GM18873 (cell line): Measurements from ENCODE around the gene WDR81.
"Not testable (repeated sequence)": the region's sequence is repeated elsewhere in the genome, so short reads cannot be mapped to it uniquely, and the experiment has no call there.

Experiments used
- ATAC-seq: cut with Tn5 transposase; IDR thresholded peaks from one replicate; pipeline ENCODE4 v1.9.1; 2021; ENCODE audit warnings: mild to moderate bottlenecking, moderate library complexity, moderate number of reproducible peaks; ENCODE audit not compliant: unreplicated experiment, low FRiP score

Gene WDR81

GRCh38 chr17:1729966-1730325 lies 5.4 kb downstream of the WDR81 start:
- no peak for ATAC-seq

GRCh38 chr17:1730326-1731193 lies 6.1 kb downstream of the WDR81 start:
- ATAC-seq, result no peak

- no peak for ATAC-seq
Observed at GRCh38 chr17:1731194-1731506, 6.6 kb downstream of the WDR81 start.

DNA sequence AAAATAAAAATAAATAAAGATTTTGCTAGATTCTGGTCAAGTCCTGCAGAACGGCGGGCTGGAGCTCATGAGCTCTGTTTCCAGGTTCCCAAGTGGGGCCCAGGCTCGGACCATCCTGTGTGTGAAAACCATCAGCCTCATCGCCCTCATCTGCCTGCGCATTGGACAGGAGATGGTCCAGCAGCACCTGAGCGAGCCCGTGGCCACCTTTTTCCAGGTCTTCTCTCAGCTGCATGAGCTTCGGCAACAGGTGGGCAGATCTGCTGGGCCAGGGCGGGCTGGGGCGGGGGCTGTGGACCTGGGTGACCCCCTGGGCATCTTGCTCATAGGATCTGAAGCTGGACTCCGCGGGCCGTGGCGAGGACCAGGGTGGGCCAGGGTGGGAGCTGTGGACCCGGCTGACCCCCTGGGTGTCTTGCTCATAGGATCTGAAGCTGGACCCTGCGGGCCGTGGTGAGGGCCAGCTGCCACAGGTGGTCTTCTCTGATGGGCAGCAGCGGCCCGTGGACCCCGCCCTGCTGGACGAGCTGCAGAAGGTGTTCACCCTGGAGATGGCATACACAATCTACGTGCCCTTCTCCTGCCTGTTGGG lies 7.8 kb downstream of the WDR81 start:
- no peak for ATAC-seq

DNA sequence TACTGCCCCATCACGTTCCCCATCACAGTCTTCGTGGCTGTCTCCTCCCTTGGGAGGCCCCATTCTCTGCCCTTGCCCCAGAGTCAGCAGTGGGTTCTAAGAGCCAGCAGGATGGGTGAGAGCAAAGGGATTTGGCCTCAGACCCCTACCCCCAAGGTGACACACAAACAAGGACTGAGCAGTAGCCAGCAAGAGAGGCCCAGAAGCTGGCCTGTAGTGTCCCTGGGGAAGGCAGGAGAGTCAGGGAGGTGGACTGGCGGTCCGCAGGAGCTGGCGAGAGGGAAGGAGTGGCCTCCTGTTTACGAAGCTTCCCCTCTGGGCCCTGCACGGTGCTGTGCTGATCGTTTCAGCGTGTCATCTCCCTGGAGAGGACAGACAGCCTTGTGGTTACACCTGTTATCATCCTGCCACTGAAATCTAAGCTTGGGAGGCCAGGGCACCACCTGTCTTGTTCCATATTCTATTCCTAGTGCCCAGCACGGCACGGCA lies 8.4 kb downstream of the WDR81 start:
- no peak for ATAC-seq

DNA sequence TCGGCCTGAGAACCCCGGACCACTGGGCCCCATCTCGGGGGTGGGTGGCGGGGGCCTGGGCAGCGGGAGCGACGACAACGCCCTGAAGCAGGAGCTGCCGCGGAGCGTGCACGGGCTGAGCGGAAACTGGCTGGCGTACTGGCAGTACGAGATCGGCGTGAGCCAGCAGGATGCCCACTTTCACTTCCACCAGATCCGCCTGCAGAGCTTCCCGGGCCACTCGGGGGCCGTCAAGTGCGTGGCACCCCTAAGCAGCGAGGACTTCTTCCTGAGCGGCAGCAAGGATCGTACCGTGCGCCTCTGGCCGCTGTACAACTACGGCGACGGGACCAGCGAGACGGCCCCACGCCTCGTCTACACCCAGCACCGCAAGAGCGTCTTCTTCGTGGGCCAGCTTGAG lies 9.3 kb downstream of the WDR81 start:
- no peak for ATAC-seq

- ATAC-seq, result no peak
Observed at GRCh38 chr17:1735418-1735817, 10.9 kb downstream of the WDR81 start.

GRCh38 chr17:1735834-1736347 lies 11.4 kb downstream of the WDR81 start:
- no peak for ATAC-seq

- no peak for ATAC-seq
Observed at GRCh38 chr17:1736348-1737281, 12.1 kb downstream of the WDR81 start.

- ATAC-seq, result no peak
Observed at GRCh38 chr17:1737531-1738291, 13.2 kb downstream of the WDR81 start.

DNA sequence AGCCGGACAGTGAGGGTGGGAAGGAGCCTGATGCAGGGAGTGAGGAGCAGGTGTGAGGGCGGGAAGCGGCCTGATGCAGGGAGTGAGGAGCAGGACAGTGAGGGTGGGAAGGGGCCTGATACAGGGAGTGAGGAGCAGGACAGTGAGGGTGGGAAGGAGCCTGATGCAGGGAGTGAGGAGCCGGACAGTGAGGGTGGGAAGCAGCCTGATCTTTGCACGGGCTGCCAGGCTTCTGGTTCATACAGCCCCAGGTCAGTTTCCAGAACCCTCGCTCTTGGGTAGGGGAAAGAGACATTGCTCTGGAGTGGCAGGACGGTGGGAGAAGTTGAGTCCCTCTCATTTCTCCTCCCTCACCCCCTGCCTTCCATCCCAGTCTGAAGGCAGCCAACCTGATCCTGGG lies 17.4 kb downstream of the WDR81 start:
- ATAC-seq, result not testable (repeated sequence)

DNA sequence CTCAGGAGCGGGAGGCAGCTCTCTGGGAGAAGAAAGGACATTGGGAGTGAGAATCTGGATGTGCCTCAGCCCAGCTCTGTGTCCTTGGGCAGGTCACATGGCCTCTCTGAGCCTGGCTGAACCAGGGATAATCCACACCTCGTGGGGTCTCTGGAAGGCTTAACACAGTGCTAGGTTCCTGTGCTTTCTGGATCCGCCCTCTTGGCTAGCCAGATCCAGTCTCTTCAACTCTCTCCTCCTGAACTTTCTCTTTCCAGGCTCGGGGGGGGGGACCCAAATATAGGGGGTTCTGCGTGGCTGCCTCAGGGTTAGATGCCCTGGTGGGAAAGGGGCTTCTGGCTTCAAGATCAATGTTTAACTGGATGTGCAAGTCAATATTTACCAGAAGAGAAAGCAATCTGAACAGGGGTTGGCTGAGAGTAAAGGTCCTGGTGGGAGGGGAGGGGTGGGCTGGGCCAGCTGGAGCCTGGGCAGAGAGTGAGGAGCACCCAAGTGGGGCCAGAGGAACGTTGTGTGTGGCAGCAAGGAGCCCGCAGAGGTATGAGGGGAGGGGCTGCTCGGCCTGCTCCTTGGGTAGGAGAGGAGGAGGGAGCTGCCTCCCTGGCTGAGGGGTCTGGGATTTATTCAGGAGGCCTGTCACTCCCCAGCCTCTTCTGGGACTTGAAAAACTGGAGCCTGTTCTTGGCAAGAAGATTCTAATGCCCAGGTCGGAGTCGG lies 18.0 kb downstream of the WDR81 start, which contains the start of gene SERPINF2:
Gene SERPINF2, plus strand, starts transcription at position 501 of the 717 bp plus-strand sequence. CDS start 2,125 bp downstream, outside the sequence.
- ATAC-seq, result no peak

DNA sequence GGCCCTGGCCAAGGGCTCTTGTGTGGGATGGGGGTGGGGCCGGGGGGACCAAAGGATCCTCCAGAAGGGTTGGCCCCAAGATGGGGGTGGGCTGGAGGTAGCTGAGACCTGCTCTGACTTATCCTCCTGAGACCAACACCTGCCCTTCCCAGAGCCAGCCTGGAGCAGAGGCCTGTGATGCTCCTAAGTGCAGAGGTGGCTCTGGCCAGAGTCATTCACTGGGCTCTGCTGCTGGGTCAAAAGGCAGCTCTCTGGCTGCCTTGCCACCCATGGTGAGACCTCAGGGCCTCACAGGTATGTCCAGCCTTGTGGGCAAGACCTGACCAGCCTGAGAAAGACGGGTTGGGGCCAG lies 18.6 kb downstream of the WDR81 start:
- ATAC-seq, result no peak

DNA sequence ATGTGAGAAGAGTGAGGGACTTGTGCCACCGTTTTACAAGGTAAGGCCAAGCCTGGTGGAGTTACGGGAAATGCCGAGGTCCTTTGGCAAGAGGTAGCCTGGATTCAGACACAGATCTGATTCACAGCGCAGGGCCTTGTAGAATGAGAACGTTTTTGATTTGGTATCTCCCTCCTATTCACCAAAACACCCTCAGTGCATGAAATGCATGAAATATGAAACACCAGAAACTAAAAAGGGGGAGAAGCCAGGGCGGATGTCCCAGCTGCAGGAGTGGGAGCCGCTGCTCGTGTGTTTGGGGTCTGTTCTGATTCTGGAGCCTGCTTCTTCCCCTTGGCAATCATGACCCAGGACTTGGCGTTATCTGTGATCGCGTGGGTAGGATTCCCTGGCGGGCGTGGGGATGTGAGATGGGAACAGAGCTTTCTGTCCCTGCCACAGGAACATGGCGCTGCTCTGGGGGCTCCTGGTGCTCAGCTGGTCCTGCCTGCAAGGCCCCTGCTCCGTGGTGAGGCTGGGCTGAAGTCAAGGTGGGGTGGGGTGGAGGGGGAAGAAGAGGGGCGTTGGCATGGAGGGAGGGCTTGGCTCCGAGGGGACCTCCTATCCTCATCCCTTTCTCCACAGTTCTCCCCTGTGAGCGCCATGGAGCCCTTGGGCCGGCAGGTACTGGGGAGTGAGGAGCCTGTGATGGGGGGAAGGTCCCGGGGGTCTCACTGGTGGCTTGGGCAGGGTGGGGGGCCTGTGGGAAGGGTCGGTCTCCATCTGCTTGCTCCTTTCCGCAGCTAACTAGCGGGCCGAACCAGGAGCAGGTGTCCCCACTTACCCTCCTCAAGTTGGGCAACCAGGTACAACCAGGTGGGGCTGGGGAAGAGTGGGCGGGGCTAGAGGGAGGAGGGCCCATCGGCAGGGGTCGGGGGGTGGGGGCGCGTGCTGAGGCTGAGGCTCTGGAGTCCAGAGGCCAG lies 20.3 kb downstream of the WDR81 start:
- no peak for ATAC-seq

DNA sequence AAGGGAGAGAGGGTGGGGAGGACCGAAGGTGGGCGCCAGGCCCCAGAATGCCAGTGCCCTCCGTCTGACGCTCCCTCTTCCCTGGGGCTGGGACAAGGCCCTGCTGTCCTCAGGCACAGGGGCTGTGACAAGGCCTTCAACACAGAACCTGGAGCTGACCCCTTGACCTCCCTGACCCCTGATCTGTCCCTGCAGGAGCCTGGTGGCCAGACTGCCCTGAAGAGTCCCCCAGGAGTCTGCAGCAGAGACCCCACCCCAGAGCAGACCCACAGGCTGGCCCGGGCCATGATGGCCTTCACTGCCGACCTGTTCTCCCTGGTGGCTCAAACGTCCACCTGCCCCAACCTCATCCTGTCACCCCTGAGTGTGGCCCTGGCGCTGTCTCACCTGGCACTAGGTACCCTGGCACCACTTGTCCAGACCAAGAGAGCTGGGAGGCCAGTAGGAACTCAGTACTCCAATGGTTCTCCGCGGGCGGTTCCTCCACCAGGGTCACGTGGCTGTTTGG lies 21.1 kb downstream of the WDR81 start:
- ATAC-seq, result no peak

DNA sequence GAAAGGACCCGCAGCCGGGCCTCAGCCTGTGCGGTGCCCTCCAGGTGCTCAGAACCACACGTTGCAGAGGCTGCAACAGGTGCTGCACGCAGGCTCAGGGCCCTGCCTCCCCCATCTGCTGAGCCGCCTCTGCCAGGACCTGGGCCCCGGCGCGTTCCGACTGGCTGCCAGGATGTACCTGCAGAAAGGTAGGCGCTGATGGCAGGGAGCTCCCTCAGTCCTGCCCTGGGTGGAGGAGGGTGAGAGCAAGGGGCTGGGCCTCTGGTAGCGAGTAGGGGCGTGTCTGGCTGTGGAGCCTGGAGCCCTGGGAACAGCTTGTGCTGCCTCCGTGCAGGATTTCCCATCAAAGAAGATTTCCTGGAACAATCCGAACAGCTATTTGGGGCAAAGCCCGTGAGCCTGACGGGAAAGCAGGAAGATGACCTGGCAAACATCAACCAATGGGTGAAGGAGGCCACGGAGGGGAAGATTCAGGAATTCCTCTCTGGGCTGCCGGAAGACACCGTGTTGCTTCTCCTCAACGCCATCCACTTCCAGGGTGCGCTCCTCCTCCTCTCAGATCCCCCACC lies 22.6 kb downstream of the WDR81 start:
- ATAC-seq, result no peak

- ATAC-seq, result no peak
Observed at GRCh38 chr17:1750628-1751027, 26.1 kb downstream of the WDR81 start.
